ENCODE results near the gene STAC2.
"Not testable (repeated sequence)": the region's sequence is repeated elsewhere in the genome, so short reads cannot be mapped to it uniquely, and the experiment has no call there.

STAC2 gene

DNA sequence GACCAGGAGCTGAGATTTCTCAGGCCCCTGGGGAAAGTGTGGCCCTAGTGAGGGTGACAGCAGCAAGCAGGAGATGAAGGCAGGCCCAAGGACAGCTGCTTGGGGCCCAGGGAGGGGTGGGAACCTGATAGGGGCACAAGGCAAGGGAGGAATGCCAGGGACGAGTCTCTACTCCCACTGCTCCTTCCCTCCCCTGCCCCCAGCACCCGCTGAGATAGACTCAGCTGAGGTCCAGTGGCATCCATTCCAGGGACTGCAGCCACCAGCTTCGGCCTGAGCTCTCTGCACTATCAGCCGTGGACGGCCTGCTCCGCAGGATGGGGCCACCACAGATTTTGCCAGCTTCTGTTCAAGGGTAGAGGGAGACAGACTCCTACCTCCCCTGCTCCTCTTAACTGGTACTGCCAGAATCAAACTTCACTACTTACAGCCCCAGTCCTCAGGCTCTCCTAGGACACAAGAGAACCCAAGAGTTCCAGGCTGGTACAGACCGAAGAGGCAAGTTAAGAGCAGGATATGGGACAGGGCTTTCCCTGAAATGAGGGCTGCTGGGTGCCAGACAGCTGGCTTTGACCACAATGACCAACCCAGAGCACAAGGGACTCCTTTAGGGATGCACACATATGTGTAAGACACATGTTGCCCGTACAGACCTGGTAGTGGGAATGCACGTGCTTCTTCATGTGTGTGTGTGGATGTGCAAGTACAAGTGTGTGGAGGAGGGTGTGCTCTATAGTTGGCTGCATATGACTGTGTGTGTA is 33.8 kb downstream of the STAC2 start:
- DNase-seq = no peak

DNA sequence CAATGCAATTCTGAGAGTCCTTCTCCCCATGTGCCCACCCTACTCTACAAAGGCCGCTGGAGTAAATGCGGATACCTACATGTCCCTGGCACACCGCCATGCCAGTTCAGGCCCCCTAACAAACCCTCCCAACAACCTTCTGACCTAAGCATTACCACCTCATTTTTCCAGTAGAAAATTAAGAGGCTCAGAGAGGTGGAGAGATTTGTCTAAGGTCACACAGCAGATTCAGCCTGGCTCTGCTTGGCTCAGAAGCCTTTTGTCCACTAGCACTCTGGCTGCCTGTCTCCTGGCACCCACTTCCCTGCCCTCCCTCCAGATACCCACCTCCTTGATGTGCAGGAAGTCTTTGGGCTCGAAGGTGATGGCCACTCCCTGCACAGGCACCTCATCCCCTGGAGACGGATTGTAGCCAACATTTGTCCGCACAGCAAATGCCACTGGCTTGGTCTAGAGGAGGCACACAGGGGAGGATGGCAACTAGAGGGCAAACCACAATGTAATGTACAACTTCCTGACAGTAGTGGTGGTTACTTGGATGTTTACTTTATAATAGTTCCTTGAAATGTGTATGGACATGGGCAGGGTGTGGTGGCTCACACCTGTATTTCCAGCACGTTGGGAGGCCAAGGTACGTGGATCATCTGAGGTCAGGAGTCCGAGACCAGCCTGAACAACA is 38.5 kb downstream of the STAC2 start:
- DNase-seq = no peak

DNA sequence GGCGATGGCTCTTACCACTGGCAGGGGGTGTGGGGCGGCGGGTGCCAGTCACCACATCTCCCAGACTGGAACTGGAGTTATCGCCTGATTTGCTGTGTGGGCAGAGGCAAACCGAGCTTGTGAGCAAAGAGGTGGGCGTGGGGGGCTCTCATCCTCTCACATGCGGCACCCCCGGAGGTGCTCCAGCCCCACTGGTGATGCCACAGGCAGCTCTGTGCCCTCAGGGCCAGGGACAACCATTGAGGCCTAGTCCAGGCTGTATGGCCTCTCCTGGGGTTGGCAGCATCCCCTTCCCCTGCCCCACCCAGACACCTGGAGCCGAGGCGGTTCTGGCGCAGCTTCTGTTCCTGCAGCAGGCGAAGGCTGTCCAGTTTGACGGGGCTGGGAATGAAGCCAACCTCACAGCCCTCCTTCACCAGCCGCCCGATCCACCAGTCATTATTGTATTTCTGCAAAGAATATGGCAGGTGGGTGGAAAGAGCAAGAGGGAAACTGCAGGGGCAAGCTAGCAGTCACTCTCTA is 39.2 kb downstream of the STAC2 start:
- peak in 2 of 56 donors; percentile 25 to 33 for DNase-seq

DNA sequence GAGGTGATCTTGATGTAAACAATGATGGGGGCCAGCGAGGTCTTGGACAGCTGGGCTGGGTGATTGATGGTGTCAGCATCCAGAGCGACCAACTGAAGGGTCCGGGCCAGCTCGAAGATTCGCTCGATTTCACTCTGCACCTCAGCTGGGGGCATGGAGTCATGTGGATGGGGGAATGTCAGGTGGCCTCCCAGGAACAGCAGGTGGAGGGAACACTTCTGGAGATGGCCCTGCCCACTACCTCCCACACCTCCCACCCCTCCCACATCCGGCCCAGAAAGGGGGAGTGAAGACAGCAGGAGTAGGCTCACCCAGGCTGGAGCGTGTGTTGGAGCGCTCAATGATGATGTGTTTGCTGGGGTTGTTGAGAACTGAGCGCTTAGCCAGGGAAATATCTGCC is 42.0 kb downstream of the STAC2 start:
- DNase-seq = no peak

- no peak for DNase-seq
Measured at GRCh38 chr17:39183045-39183444, 42.7 kb downstream of the STAC2 start.

DNA sequence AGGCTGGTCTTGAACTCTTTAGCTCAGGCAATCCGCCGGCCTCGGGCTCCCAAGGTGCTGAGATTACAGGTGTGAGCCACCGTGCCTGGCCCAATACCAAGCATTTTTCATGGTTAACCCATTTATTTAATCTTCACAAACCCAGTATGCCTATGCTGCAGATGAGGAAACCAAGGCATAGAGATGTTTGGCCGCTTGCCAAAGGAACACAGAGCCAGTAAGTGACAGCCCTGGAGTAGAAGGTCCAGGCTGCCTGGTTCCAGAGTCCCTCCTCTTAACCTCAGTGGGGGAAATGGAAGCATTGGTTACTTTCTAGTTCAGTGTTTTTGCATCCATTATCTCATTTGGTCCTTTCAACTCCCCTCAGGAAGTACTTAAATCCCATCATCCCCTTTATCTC is 44.4 kb downstream of the STAC2 start:
- no peak for DNase-seq

DNA sequence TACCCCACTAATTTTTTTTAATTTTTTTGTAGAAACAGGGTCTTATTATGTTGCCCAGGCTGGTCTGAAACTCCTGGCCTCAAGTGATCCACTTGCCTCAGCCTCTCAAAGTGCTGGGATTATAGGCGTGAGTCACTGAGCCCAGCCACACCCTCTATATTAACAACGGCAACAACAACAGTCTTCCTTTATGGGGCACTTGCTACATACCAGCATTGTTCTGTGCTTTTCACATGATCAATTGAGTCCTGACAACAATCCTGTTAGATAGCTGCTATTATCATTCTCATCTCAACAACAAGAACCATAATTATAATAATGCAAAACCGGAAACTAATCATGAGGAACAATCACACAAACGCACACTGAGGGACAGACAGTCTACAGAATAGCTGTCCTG is 47.2 kb downstream of the STAC2 start:
- no peak for DNase-seq

GRCh38 chr17:39177256-39177655 is 48.5 kb downstream of the STAC2 start:
- no peak for DNase-seq

DNA sequence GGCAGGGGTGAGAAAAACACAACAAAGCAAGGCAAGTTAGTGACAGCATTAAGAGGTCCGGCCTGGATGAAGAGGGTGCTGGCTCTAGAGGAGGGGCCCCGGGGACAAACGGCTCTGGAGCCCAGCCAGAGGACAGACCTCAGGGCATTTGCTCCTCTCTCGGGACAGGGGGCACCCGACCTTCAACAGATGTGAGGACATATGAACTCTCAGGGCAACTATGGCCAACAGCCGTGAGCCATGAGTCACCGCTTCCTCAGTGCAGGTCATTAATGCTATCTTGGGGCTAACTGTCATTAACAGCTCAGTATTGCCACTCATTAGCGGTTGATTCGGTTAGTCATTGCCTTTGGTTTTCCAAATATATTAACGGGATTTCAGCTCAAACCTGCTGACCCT is 50.1 kb downstream of the STAC2 start:
- no peak for DNase-seq

DNA sequence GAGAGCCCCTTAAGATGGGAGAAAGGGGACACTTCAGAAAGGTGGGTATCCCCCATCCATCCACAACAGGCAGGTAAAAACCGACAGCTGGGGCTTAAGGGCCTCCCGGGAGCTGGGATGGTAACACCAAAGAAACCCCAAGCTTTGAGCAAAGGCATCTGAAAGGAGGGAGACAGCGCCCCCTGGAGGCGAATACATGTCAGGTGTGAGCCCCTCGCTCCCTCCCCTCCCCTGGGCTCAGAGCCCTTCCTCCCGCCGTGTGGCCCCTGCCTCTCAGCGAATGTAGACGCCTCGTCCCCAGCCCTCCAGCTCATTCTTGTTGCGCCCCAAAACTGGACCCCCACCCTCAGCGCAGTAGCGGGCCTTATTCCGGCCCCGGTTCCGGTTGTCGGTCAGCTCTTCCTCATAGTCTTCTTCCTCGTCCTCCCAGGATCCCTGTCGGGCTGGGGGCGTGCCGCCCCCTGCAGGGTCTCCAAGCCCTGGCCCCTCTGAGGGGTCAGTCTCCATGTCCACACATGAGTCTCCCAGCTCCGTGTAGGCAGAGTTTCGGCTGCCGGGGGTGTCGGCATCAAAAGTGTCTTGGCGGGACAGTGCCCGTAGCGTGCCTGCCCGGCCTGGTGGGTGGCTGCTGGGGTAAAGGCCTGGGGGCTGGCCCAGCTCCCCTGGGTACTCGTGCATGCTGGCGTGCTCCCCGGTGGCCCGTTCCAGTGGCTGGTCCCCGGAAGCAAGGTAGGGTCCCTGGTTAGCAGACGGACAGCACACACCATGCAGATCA is 50.6 kb downstream of the STAC2 start:
- peak in 36 of 56 donors; percentile 19 to 81 (median 44) for DNase-seq

DNA sequence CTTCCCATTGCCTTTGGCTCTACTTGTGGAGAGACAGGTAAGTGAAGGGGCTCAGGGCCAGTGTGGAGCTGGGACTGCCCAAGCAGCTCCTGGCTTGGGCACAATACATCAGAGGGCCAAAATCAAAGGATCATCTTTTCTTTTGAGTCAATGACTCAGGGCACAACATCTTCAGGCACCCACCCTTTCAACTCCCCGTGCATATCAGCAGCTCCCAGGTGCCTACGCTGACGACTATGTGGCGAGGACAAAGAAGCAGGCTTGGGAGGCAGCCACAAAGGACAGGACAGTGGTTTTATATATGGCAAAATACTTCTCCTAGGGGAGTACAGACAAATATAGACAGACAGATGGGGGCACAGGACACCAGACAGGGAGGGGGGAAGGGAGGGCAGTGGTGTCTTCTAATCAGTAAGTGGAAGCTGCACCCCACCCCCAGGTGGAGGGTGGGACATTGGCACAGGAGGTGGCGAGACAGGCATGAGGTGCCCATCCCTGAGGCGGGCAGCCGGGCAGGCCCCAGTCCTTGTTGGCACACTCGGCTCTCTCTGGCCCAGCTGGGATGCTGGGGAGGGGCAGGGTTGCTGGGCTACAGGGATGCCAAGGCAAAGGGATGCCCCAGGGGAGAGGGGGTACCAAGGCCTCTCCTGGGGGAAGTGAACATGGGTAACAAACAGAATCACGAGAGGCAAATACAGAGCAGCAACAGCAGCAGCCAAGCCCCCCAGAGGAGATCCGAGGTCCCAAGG is 52.0 kb downstream of the STAC2 start:
- peak in 6 of 56 donors; percentile 13 to 25 (median 20) for DNase-seq

- DNase-seq = no peak
Measured at GRCh38 chr17:39173080-39173479, 52.7 kb downstream of the STAC2 start.

- no peak for DNase-seq
Measured at GRCh38 chr17:39171933-39172332, 53.8 kb downstream of the STAC2 start.

- no peak for DNase-seq
Measured at GRCh38 chr17:39170558-39170957, 55.2 kb downstream of the STAC2 start.

DNA sequence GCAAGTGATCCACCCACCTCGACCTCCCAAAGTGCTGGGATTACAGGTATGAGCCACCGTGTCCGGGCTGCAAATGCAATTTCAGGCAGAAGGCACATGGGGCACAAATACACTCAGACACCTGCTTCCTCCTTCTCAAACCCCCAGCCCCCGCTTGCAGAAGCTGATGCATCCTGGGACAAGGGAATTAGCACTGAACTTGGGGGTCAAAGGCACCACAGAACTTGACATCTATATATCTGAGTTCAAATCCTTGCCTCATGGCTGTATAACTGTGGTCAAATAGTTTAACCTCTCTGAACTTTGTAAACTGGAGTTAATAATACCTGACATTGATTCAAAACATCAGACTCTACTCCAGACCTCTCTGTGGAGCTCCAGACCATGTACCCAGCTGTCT is 55.6 kb downstream of the STAC2 start:
- DNase-seq = no peak

DNA sequence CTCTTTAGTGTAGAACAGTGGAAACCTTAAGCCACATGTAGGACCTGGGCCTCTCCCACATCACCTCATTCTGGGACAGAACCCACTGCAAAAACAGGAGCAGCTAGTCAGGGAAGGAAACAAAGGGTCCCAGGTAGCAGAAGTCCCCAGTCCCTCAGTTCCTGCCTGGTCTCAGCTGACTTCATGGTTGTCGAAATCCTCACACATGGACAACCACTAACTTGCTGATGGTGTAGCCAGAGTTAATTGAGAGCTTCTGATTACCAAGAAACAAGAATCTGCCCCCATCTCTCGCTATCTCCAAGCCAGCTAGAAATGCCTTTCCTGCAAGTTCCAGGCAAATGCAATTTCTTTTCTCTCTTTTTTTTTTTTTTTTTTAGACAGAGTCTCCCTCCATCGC is 56.2 kb downstream of the STAC2 start:
- DNase-seq = no peak

DNA sequence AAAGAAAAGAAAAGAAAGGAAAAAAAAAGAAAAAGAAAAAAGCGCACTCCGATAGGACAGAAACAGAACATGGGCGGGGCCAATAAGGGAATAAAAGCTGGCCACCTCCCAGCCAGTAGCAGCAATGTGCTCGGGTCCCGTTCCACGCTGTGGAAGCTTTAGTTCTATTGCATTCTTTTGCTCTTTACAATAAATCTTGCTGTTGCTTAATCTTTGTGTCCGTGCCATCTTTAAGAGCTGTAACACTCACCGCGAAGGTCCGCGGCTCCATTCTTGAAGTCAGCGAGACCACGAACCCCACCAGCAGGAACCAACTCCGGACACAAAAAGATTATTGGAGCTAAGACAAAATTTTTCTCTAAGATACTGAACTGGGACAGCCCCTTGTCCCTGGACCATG is 56.6 kb downstream of the STAC2 start:
- no peak for DNase-seq

- DNase-seq = not testable (repeated sequence)
Measured at GRCh38 chr17:39168503-39168902, 57.2 kb downstream of the STAC2 start.

GRCh38 chr17:39167476-39167875 is 58.3 kb downstream of the STAC2 start:
- peak in 17 of 56 donors; percentile 5 to 59 (median 25) for DNase-seq

DNA sequence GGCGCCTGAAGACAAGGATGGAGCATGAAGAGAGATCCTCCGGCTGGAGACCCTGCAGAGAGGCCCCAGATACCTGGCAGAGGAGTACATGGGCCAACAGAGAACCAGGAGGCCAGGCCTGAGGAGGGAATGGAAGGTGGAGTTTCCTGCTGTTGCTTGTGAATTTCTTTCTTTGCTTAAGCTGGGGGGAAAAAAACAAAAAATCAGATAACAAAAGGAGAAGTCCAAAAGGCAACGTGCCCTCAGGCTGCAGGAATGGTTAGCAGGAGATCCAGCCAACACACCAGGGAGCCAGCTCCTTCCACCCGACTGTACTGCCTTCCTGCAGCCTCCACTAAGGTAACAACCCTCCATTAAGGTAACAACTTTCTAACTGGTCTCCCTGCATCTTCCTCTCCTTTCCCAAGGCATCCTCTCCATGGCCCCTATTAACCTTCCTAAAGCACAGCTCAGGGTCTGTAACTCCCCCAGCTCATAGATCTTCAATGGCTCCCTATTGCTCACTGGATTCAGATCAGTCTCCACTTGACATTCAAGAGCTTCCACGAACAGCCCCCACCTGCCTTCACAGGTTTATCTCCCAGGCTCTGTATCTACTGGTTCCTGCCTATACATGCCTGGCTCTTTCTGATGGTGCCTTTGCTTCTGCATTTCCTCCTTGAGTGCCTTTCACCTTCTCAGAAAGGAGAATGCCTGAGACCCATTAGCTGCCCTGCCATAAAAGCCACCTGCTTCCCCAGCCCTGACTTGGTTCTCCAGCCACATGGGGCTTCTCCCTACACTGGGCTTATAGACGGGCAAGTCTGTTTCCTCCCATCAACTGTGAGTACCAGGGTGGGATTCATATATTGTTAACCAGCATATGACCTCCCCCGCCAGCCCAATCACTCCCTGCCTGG is 59.1 kb downstream of the STAC2 start:
- DNase-seq = no peak
